ENCODE results near the gene SLC8A2. TPM values are rescaled to one million over a fixed set of nuclear protein-coding genes. Genes with fewer than 3 reads are reported as not detected.

SLC8A2 gene
- total RNA-seq, 1 donor from 2014 or later, result 0.26 TPM

GRCh38 chr19:47492571-47493377 lies 21.1 kb upstream of the SLC8A2 start:
- no peaks in the 10 kb centered on the region for H3K27me3 ChIP-seq (ENCODE audit: control insufficient read depth, insufficient read depth, low read length)
- no peak for DNase-seq (ENCODE audit: low read depth)
- H3K4me3 ChIP-seq (ENCODE audit: low read depth, low read length), result no peak overlapping the region
- peaks cover 28% of the 10 kb centered on the region for H3K36me3 ChIP-seq (ENCODE audit: control insufficient read depth, insufficient read depth, low read length)
- TF ChIP-seq, protein P1, sequence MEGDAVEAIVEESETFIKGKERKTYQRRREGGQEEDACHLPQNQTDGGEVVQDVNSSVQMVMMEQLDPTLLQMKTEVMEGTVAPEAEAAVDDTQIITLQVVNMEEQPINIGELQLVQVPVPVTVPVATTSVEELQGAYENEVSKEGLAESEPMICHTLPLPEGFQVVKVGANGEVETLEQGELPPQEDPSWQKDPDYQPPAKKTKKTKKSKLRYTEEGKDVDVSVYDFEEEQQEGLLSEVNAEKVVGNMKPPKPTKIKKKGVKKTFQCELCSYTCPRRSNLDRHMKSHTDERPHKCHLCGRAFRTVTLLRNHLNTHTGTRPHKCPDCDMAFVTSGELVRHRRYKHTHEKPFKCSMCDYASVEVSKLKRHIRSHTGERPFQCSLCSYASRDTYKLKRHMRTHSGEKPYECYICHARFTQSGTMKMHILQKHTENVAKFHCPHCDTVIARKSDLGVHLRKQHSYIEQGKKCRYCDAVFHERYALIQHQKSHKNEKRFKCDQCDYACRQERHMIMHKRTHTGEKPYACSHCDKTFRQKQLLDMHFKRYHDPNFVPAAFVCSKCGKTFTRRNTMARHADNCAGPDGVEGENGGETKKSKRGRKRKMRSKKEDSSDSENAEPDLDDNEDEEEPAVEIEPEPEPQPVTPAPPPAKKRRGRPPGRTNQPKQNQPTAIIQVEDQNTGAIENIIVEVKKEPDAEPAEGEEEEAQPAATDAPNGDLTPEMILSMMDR (IDR thresholded peaks at IDR 0.05; ENCODE audit: insufficient read depth, low read length, severe bottlenecking), result no peak
- no peak for FAIRE-seq

DNA sequence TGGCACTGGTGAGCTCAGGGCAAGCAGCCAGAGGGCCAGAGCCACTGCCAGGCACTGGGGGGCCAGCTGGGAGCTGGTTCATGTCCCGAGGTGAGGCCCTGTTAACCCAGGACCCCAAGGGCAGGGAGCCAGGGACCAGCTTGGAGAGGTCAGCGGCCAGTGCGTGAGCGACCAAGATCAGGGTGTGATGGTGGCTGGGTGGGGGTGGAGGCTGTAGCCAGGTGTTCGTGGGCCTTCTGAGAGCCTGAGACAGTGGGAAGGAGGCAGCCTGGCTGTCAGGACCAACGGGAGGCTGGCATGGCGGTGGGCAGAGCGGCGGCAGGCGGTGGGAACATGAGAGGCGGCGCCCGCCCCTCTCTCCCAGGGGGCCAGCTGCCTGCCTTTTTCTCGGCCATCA lies 20.4 kb upstream of the SLC8A2 start:
- Histone ChIP-seq H3K36me3 (ENCODE audit: control insufficient read depth, insufficient read depth, low read length) (peaks cover 24% of the 10 kb centered on the region), H3K27me3 (ENCODE audit: control insufficient read depth, insufficient read depth, low read length) (no peaks in the 10 kb centered on the region), H3K4me3 (ENCODE audit: low read depth, low read length) (no peak overlapping the region)
- DNase-seq (ENCODE audit: low read depth) (no peak), FAIRE-seq (no peak)
- TF ChIP-seq, protein P1 (IDR thresholded peaks at IDR 0.05; ENCODE audit: insufficient read depth, low read length, severe bottlenecking), result no peak

- TF ChIP-seq, protein P1 (IDR thresholded peaks at IDR 0.05; ENCODE audit: insufficient read depth, low read length, severe bottlenecking), result no peak
- H3K36me3 ChIP-seq (ENCODE audit: control insufficient read depth, insufficient read depth, low read length), result peaks cover 22% of the 10 kb centered on the region
- no peak for FAIRE-seq
Measured at GRCh38 chr19:47491358-47492136, 19.9 kb upstream of the SLC8A2 start.

GRCh38 chr19:47490847-47491246 lies 19.2 kb upstream of the SLC8A2 start:
- no peak for DNase-seq (ENCODE audit: low read depth)
- Histone ChIP-seq H3K36me3 (ENCODE audit: control insufficient read depth, insufficient read depth, low read length) (peaks cover 18% of the 10 kb centered on the region), H3K27me3 (ENCODE audit: control insufficient read depth, insufficient read depth, low read length) (no peaks in the 10 kb centered on the region), H3K4me3 (ENCODE audit: low read depth, low read length) (no peak overlapping the region)
- no peak for FAIRE-seq
- TF ChIP-seq, protein P1 (IDR thresholded peaks at IDR 0.05; ENCODE audit: insufficient read depth, low read length, severe bottlenecking), result no peak

More at GRCh38 chr19:47491358-47492136, 19.9 kb upstream of the SLC8A2 start:
- H3K27me3 ChIP-seq (ENCODE audit: control insufficient read depth, insufficient read depth, low read length), result no peaks in the 10 kb centered on the region
- no peak overlapping the region for H3K4me3 ChIP-seq (ENCODE audit: low read depth, low read length)
- DNase-seq (ENCODE audit: low read depth), result no peak

- DNase-seq (ENCODE audit: low read depth) (no peak), FAIRE-seq (peak; percentile 99)
- Histone ChIP-seq H3K36me3 (ENCODE audit: control insufficient read depth, insufficient read depth, low read length) (peaks cover 17% of the 10 kb centered on the region), H3K4me3 (ENCODE audit: low read depth, low read length) (no peak overlapping the region), H3K27me3 (ENCODE audit: control insufficient read depth, insufficient read depth, low read length) (no peaks in the 10 kb centered on the region)
- TF ChIP-seq, protein P1 (IDR thresholded peaks at IDR 0.05; ENCODE audit: insufficient read depth, low read length, severe bottlenecking), result no peak
Measured at GRCh38 chr19:47490031-47490430, 18.3 kb upstream of the SLC8A2 start.
